Measurements from ENCODE around the gene PTCH1.

DNA sequence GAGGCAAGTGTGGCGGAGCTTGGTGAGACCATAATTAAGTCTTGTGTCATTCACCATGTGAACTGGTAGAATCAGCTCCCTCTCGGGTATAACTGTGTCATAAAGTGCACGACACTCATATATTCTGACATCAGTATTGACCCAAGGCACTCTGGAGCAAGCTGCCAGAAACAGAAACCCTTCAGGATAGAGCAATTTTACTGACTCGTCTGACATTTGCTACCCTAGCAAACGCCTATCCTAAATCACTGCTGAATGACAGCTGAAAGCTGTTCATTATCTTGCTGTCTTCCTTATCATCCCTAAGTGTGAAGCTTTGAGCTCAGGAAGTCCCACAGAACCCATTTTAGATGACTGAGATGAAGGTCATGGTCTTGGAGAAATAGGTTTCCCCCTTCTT is 27.8 kb downstream of the PTCH1 start:
- TF ChIP-seq, protein P1, sequence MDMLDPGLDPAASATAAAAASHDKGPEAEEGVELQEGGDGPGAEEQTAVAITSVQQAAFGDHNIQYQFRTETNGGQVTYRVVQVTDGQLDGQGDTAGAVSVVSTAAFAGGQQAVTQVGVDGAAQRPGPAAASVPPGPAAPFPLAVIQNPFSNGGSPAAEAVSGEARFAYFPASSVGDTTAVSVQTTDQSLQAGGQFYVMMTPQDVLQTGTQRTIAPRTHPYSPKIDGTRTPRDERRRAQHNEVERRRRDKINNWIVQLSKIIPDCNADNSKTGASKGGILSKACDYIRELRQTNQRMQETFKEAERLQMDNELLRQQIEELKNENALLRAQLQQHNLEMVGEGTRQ (IDR thresholded peaks at IDR 0.05; ENCODE audit: borderline replicate concordance, low read depth, low read length) = no peak
- TF ChIP-seq POLR2AphosphoS5 (IDR thresholded peaks at IDR 0.05; ENCODE audit: low read depth, low read length) = no peak
- TF ChIP-seq, protein P2, sequence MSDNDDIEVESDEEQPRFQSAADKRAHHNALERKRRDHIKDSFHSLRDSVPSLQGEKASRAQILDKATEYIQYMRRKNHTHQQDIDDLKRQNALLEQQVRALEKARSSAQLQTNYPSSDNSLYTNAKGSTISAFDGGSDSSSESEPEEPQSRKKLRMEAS (IDR thresholded peaks at IDR 0.05; ENCODE audit: low read depth) = no peak
- TF ChIP-seq, protein P3, sequence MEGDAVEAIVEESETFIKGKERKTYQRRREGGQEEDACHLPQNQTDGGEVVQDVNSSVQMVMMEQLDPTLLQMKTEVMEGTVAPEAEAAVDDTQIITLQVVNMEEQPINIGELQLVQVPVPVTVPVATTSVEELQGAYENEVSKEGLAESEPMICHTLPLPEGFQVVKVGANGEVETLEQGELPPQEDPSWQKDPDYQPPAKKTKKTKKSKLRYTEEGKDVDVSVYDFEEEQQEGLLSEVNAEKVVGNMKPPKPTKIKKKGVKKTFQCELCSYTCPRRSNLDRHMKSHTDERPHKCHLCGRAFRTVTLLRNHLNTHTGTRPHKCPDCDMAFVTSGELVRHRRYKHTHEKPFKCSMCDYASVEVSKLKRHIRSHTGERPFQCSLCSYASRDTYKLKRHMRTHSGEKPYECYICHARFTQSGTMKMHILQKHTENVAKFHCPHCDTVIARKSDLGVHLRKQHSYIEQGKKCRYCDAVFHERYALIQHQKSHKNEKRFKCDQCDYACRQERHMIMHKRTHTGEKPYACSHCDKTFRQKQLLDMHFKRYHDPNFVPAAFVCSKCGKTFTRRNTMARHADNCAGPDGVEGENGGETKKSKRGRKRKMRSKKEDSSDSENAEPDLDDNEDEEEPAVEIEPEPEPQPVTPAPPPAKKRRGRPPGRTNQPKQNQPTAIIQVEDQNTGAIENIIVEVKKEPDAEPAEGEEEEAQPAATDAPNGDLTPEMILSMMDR (IDR thresholded peaks at IDR 0.05) = no peak
